Lung microvascular endothelial cell (primary cell): ENCODE measurements around the gene ALDH16A1. TPM values are rescaled to one million over a fixed set of nuclear protein-coding genes. Genes with fewer than 3 reads are reported as not detected.
"Not testable (repeated sequence)": the region's sequence is repeated elsewhere in the genome, so short reads cannot be mapped to it uniquely, and the experiment has no call there.

ENCODE experiments used
- DNase-seq, 2 donors: peaks; one replicate each; pipeline versions ENCODE4 v3.0.0 to v3.0.0-alpha.2; 2010; ENCODE audit warnings: low read depth in 2 of 2
- total RNA-seq: library from RNA; depleted of rRNA; stranded (reverse); fragments of >200 nt; gene quantifications from 2 replicates; pipeline ENCODE4 v1.2.1, GENCODE V29; 2014

The ALDH16A1 gene
- total RNA-seq, 1 donor from 2014 or later, result 49.6 TPM

GRCh38 chr19:49462492-49462891, 9.5 kb downstream of the ALDH16A1 start:
- DNase-seq, result no peak

DNA sequence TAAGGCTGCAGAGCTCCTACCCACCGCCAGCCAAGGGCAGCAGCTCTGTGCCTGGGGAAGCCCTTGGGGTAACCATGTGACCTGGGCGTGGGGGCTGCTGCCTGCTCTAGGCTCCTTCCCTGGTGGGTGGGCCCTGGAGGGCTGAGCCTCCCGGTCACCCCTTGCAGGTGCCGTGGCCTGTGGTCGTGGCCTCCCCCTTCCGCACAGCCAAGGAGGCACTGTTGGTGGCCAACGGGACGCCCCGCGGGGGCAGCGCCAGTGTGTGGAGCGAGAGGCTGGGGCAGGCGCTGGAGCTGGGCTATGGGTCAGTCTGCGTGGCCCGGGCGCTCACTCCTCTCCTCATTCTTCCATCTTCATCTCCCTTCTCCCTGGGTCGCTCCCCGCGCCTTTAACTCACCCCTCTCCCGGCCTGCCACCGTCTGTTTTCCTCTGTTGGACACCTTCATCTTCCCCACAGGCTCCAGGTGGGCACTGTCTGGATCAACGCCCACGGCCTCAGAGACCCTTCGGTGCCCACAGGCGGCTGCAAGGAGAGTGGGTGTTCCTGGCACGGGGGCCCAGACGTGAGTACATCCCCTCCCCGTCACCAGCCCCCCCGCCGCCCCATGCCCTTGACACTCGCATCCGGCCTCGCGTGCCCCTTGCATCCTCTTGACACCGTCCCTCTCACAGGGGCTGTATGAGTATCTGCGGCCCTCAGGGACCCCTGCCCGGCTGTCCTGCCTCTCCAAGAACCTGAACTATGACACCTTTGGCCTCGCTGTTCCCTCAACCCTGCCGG, 11.1 kb downstream of the ALDH16A1 start:
- no peak for DNase-seq

DNA sequence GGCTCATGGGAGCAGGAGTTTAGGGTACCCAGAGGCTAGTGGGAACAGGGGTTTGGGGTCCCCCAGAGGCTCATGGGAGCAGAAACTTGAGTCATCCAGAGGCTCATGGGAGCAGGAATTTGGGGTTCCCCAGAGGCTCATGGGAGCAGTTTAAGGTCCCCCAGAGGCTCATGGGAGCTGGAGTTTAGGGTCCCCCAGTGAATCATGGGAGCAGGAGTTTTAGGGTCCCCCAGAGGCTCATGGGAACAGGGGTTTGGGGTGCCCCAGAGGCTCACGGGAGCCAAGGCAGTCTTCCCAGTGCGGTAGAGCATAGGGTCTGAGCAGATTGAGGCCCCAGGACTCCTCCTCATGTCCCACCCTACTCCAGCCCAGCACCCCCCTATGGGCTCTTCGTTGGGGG, 12.3 kb downstream of the ALDH16A1 start:
- DNase-seq, result no peak

GRCh38 chr19:49468199-49468598, 15.2 kb downstream of the ALDH16A1 start:
- DNase-seq, result no peak

DNA sequence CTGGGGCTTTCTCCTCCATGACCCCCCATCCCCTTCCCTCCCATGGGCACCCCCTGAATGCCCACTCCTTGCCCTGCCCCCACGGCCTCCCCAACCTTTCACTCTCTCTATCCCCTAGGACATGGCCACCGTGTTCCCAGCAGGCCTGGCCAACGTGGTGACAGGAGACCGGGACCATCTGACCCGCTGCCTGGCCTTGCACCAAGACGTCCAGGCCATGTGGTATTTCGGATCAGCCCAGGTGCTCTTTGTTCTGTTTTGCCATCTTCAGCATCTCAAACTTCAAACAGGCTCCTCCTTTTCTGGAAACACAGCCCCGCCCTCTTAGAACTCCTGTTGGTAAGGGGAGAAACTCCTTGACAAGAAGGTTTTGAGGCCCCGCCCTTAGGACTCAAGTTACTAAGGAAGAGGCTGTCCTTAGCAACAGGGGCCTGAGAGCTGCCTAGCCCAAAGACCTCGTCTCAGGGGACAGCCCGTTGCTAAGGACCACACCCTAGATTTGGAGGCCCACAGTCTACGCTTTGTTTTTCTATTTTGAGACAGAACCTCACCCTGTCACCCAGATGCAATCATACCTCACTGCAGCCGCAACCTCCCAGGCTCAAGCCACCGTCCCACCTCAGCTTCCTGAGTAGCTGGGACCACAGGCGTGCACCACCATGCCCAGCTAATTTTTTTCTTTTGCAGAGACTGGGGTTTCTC, 15.9 kb downstream of the ALDH16A1 start:
- DNase-seq, result no peak

- no peak for DNase-seq
These were observed 17.0 kb downstream of the ALDH16A1 start for GRCh38 chr19:49469828-49470614.

DNA sequence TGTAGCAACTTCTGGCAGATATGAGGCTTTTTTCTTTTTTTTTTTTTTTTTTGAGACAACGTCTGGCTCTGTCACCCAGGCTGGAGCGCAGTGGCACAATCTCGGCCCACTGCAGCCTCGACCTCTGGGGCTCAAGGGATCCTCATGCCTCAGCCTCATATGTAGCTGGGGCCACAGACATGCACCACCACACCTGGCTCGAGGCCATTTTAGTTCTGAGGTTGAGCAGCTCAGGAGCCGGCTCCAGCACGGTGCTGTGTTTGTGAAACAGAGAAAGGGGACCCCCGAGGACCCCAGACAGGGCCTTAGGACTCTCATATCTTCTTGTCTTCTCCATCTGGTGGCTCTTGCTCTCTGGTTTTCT, 17.6 kb downstream of the ALDH16A1 start:
- DNase-seq, result no peak

DNA sequence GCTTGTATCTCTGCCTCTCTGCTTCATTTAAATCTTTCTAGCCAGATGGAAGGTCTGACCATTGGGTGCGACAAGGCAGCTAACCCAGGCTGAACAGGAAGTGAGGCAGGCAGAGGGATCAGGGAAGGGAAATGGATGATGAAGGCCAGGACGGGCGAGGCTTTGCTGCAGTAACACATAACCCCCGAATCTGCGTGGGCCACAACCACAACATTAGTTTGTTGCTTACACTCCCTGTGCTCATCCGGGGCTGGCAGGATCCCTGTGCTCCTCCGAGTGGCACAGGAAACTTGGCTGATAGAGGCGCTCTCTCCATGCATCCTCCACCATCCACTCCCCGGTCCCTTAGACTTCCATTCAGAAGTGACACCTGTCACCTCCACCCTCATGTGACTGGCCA, 19.9 kb downstream of the ALDH16A1 start:
- no peak for DNase-seq

- not testable (repeated sequence) for DNase-seq
These were observed 20.5 kb downstream of the ALDH16A1 start for GRCh38 chr19:49473501-49473867.

- DNase-seq, result peak; percentile 78 to 79
These were observed 21.0 kb downstream of the ALDH16A1 start, which contains the start of gene FLT3LG for GRCh38 chr19:49473868-49474541. TSS of gene FLT3LG (plus strand) at chr19:49474215. CDS start at chr19:49474640, 425 bp downstream.

GRCh38 chr19:49474542-49474924, 21.5 kb downstream of the ALDH16A1 start:
- no peak for DNase-seq

DNA sequence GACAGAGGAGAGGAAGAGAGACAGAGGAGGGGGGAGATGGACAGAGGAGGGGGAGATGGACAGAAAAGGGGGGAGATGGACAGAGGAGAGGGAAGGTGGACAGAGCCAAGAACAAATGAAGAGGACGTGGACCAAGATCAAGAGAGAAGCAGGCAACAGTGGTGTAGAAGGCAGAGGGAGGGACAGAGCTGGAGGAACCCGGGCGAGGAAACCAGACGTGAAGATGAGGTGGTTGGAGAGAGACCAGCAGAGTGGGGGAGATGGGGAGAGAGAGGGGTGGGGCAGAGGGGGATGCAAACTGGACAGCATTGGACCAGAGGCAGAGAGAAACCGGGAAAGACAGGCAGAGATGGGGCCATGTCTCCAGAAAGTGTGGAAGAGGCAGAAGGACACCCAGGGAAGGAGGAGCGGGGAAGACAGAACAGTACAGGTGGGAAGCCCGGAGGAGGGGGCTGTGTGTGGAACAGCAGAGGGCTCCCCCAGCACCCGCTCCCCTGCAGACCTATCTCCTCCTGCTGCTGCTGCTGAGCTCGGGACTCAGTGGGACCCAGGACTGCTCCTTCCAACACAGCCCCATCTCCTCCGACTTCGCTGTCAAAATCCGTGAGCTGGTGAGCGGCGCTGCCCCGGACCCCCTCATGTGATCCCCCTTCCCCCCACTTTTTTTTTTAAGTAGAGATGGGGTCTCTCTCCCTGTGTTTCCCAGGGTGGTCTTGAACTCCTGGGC, 22.3 kb downstream of the ALDH16A1 start:
- no peak for DNase-seq

DNA sequence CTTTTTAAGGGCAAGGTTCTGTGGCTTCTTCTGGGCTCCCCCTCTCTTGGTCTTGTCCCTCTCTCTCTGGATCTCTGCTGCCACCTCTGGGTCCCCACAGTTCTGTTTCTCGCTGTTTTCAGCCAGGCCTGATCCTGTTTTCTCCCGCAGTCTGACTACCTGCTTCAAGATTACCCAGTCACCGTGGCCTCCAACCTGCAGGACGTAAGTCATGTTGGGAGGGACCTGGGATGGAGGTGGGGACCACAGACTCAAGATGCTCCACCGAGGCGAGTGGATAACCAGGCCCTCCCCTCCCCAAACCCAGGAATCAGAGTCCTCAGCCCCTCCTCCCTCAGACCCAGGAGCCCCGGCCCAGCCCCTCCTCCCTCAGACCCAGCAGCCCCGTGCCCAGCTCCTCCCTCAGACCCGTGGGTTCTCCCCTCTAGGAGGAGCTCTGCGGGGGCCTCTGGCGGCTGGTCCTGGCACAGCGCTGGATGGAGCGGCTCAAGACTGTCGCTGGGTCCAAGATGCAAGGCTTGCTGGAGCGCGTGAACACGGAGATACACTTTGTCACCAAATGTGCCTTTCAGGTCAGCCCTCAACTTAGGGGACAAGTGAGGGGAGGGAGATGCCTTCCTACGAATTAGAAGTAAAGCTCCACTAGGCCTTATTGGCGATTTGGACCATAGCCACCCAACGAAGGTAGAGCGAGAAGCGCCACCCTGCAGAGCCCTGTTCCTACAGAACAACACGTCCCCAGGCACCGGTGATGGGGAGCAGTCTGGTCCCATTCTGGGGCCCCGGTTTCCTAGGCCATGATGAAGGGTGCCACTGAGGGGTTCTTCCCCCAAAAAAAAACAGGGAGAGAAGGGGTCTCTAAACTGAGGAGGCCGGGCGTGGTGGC, 23.2 kb downstream of the ALDH16A1 start:
- peak in 1 of 2 donors; percentile 43 for DNase-seq

DNA sequence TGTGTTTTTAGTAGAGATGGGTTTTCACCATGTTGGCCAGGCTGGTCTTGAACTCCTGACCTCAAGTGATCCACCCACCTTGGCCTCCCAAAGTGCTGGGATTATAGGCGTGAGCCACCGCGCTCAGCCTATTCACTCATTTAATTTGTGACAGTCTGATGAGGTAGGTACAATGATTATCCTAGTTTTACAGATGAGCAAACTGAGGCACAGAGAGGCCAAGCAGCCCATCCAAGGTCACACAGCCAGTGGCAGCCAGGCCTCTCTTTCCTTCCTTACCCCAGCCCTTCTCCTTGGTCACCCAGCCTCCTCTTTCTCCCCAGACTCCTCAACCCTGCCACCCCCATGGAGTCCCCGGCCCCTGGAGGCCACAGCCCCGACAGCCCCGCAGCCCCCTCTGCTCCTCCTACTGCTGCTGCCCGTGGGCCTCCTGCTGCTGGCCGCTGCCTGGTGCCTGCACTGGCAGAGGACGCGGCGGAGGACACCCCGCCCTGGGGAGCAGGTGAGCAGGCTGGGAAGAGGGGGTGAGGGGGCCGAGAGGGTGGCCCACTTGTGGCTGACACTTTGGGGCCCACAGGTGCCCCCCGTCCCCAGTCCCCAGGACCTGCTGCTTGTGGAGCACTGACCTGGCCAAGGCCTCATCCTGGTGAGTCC, 27.1 kb downstream of the ALDH16A1 start:
- no peak for DNase-seq

- no peak for DNase-seq
These were observed 28.1 kb downstream of the ALDH16A1 start for GRCh38 chr19:49481020-49481683.

DNA sequence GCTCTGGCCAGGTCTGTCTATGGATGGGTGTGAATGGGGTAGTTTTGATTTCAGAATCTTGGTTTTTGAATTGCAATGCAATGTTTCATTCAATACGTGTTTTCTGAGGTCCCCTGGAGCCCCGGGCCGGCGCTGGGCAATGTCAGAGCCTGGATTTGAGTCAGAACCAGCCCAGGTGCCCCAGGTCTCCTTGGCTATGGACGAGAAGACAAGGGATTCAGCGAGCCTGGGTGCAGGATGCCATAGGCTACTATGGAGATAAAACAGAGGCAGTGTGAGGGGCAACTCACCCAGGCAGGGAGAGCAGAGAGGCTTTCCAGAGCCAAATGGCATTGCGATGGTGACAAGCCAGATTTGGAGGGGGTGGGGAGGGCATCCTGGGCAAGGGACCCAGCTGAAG, 33.2 kb downstream of the ALDH16A1 start:
- no peak for DNase-seq

- no peak for DNase-seq
These were observed 33.8 kb downstream of the ALDH16A1 start for GRCh38 chr19:49486710-49487276.

DNA sequence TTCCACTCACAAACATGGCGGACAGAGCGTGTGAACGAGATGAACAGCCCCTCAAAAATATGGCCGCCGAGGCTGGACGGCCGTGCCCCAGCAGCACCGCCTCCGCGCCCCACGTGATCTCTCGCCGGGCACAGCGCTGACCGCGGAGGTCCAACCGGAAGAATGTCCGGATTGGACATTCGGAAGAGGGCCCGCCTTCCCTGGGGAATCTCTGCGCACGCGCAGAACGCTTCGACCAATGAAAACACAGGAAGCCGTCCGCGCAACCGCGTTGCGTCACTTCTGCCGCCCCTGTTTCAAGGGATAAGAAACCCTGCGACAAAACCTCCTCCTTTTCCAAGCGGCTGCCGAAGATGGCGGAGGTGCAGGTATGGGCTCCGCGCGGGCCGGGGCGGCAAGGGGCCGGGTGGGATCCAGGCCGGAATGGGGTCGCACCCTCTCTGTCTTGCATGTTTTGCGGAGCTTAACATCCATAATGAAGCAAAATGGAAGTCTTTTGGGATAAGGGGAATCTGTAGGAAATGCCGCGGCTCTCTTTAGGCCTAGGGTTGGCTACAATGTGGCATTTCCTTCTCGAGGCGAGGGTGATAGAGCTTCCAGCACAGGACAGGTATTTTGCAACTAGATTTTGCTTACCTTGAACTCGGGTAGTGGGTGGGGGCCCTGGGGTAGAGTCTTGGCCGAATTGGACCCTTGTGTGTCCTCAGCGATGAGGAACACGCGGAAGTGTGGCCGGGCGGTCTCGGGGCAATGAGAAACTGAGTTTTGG, 34.4 kb downstream of the ALDH16A1 start, which contains the start of gene RPL13A:
Gene RPL13A, plus strand, starts transcription at position 332 of the 769 bp plus-strand sequence. Its CDS starts 22 bp downstream, at position 354.
- DNase-seq, result peak; percentile 100
